COR-L47 (cell line): ENCODE measurements around the gene INTS4.
"Not testable (repeated sequence)": the region's sequence is repeated elsewhere in the genome, so short reads cannot be mapped to it uniquely, and the experiment has no call there.

Experiments
- DNase-seq: peaks from one replicate; lab custom pipeline; 2025; lab: John Stamatoyannopoulos, UW

Gene INTS4

DNA sequence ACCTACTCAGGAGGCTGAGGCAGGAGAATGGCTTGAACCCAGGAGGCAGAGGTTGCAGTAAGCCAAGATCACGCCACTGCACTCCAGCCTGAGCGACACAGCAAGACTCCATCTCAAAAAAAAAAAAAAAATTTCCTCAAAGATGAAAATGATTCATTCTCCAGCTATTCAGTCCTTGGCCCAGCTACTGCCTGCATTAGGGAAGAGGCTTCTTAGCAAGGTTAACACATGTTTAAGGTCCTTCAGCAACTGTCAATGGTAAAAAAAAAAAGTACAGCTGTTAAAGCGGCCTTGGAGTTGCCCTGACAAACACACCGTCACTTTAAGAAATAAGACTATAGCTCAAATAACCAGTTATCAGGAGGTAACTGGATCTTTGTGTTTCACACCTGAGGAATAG lies 116.2 kb downstream of the INTS4 start:
- DNase-seq, result not testable (repeated sequence)

DNA sequence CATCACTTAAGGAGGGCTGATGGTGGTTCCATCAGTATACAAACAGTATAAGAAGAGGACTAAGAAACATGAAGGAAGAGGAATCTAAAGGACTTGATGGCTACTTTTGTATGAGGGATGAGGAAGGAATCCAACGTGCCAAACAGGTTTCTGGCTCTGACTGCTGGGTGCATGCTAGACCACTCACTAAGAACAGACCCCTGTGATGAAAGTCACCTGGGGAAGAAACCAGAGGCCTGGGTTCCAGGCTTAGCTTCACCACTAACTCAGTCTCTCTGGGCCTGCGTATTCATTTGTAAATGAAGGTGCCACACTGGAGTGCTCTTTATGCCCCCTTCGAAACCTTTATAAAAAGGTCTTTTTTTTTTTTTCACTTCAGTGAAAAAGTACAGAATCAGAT lies 118.4 kb downstream of the INTS4 start:
- no peak for DNase-seq

DNA sequence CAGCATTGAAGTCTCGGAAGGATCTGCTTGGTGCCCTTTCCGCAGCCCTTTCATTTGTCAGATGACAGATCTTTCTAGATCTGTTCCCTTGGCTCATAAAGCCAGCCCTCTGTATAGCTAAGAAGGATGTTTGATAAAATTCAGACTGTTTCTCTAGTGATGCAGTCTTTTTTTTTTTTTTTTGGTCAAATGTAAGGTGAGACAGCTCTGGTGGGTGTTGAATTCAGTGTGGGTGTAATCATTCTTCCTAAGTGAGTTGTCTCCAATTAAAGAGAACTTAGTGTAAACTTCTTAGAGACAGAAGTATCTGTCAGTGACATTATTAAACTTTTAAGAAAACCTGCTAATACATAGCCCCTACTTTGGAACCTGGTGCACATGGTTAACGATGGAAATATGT lies 120.3 kb downstream of the INTS4 start:
- DNase-seq, result no peak

DNA sequence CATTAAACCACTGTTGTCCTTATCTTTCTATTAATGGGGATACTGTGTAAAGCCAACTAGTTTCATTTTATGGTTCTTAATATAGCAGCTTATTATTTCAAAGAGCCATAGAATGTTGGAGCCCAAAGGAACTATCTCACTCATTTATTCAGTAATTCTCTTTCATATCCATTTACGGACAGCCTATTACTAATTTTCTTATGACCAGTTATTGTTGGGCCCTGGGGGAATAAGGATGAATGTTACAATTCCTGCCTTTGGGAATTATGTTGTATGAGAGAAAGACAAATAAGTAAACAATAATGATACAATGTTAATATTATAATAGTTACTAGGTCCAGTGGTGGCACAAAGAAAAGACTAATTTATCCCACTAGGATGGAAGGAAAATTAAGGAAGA lies 121.1 kb downstream of the INTS4 start:
- DNase-seq, result no peak

DNA sequence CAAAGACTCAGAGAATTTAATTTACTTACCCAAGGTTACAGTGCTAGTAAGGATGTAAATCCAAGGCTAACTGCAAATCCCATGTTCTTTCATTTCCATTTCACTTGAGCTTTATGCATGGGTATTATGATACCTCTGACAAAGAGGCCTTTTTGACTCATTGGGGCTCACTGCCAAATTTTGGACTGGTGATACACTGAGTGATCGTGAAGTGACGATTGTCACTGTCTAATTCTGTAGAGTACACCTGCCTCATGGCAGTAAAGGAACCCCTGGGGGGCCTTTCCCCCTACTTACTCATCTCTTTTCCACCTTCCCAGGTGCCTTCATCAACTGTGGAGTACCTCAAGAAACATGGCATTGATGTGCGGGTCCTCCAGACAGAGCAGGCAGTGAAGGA lies 122.6 kb downstream of the INTS4 start:
- DNase-seq, result no peak

DNA sequence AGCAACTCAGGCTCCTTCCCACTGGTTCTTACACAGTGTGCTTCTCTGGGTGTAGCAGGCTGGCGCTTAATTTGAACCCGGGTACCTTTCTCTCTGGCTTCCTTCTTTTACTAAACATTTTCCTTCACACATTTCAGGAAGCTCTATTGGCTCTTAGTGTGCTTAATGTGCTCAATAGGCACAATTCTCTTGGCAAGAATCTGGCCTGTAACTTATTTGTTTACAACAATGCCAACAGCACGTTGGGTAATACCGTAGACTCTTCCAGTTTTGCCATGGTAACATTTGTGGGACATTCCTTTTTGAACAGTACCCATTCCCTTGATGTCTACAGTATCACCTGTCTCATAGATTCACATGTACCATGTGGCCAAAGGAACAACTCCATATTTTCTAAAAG lies 125.7 kb downstream of the INTS4 start:
- no peak for DNase-seq

DNA sequence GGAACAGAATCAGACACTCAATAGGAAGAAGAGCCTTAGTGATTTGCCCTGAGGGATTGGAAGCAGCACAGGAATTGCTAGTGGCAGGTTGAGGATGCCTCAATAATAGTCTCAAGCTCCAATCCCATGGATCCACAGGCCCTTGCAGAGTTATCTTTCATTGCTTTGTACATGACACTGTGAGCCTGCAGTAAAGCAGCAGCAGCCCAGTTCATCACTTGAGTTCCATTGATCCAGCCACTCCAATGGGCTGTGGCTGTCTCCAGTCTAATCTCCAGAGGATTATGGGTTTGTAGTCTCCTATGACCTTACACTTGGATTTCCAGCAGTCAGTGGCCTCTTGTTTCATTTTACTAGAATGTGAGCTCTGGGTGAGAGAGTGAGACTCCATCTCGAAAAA lies 128.1 kb downstream of the INTS4 start:
- DNase-seq, result no peak

DNA sequence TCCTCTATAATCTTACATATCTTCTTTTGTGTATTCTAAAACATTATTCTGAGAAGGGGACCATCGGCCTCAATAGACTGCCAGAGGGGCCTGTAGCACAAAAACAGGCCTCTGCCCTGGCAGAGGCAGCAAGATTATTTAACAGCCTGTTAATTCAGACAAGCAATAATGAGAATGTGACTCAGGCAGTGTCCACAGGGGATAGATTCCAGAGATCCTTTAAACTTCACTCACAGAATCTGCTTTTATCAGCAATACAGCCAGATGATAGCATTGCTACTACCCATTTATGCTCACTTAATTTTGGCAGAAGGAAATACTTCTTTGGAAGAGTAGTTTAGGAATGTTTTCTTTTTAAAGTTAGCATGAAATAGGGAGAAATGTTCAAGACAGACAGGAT lies 128.7 kb downstream of the INTS4 start:
- no peak for DNase-seq

DNA sequence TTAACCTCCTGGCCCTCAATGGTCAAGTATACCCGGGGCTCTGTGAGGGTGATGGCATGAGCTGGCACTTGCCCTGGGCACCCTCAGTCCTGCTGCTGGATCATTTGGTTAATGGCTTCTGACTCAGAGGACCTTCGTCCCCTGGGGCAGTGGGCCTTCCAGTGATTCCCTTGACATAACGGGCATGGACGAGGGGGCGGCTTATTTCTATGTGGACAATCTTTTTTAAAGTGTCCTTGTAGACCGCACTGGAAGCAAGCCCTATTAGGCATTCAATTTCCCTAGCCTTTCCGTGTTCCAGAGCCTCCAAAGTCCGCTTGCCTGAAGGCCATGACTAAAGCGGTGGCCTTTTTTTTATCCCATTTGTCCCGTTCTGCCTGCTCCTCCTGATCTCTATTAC lies 133.0 kb downstream of the INTS4 start:
- DNase-seq, result not testable (repeated sequence)

DNA sequence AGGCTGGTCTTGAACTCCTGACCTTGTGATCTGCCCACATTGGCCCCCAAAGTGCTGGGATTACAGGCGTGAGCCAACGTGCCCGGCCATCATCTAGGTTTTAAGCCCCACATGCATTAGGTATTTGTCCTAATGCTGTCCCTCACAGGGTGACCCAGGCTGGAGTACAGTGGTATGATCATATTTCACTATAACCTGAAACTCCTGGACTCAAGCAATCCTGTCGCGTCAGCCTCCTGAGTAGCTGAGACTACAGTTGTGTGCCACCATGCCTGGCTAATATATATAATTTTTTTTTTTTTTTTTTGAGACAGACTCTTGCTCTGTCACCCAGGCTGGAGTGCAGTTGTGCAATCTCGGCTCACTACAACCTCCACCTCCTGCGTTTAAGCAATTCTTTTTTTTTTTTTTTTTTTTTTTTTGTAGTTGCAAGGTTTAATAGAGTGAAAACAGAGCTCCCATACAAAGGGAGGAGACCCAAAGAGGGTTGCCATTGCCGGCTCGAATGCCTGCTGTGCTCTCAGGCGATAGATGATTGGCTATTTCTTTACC lies 136.5 kb downstream of the INTS4 start:
- not testable (repeated sequence) for DNase-seq

DNA sequence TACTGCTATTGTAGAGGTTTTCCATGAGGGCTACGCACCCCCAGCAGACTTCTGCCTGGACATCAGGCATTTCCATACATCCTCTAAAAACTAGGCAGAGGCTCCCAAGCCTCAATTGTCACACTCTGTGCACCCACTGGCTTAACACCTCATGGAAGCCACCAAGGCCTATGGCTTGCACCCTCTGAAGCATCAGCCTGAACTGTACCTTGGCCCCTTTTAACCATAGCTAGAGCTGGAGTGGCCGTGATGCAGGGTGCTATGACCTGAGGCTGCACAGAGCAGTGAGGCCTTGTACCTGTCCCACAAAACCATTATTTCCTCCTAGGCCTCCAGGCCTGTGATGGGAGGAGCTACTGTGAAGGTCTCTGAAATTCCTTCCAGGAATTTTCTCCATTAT lies 139.6 kb downstream of the INTS4 start:
- no peak for DNase-seq

DNA sequence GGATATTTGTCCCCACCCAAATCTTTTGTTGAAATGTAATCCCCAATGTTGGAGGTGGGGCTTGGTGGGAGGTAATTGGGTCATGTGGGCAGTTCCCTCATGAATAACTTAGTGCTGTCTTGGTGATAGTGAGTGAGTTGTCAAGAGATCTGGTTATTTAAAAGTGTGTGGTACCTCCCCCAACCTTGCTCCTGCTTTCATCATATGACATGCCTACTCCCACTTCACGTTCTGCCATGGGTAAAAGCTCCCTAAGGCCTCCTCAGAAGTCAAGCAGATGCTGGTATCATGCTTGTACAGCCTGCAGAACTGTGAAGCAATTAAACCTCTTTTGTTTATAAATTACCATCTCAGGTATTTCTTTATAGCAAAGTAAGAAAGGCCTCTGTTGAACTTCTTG lies 143.0 kb downstream of the INTS4 start:
- DNase-seq, result no peak

DNA sequence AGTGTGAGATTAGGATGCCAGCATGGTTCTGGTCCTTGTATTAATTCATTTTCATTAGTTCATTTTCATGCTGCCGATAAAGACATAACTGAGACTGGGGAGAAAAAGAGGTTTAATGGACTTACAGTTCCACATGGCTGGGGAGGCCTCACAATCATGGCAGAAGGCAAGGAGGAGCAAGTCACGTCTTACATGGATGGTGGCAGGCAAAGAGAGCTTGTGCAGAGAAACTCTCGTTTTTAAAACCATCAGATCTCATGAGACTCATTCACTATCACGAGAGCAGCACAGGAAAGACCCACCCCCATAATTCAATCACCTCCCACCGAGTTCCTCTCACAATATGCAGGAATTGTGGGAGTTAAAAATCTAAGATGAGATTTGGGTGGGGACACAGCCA lies 150.8 kb downstream of the INTS4 start:
- DNase-seq, result not testable (repeated sequence)

DNA sequence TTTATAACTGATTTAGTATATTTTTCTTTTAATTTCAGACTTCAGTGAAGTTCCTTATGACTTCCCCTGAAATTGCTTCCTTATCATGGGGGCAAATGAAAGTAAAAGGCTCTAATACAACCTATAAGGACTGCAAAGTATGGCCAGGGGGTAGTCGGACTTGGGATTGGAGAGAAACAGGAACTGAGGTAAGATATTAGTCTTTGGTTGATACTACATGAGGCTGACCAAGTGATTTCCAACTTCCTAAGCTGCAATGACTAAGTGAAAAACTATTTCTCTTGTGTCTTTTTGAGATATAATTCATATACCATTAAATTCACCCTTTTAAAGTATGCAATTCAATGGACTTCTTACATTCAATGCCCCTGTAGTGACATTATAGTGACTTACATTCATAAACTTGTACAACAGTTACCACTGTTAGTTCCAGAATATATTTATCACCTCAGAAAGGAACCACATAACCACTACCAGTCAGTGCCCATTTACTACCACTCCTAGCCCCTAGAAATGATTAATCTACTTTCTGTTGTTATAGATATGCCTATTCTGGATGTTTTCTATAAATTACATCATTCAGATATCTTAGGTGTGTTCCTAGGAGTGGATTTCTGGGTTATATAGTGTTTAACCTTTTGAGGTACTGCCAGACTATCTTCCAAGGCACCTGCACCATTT lies 151.9 kb downstream of the INTS4 start:
- no peak for DNase-seq

DNA sequence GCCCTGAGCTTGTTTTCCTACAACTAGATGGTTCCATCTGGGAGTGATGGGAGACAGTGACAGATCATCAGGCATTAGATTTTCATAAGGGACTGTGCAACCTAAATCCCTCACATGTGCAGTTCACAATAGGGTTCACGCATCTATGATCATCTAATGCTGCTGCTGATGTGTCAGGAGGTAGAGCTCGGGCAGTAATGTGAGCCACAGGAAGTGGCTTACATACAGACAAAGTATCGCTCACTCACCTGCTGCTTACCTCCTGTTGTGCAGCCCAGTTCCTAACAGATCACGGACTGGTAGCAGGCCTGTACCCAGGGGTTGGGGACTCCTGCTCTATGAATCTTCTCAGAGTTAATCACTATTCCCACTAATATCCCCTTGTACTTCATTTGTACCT lies 161.2 kb downstream of the INTS4 start:
- no peak for DNase-seq

DNA sequence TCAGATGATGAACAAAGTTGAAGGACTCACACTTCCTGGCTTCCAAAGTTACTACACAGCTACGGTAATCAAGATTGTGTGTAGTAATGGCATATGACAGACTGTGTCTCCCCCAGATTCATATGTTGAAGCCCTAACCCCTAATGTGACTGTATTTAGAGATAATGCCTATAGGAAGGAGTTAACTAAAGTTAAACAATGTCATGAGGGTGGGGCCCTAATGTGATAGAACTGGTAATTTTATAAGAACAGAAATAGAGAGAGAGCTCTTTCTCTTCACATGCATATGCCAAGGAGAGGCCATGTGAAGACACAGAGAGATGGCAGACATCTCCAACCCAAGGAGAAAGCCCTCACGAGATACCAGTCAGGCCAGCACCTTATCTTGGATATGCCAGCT lies 165.5 kb downstream of the INTS4 start:
- no peak for DNase-seq
